ENCODE data around the gene BTLA. TPM values are rescaled to one million over a fixed set of nuclear protein-coding genes. Genes with fewer than 3 reads are reported as not detected.

BTLA gene, protein sequence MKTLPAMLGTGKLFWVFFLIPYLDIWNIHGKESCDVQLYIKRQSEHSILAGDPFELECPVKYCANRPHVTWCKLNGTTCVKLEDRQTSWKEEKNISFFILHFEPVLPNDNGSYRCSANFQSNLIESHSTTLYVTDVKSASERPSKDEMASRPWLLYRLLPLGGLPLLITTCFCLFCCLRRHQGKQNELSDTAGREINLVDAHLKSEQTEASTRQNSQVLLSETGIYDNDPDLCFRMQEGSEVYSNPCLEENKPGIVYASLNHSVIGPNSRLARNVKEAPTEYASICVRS
- 0.23 TPM for total RNA-seq

DNA sequence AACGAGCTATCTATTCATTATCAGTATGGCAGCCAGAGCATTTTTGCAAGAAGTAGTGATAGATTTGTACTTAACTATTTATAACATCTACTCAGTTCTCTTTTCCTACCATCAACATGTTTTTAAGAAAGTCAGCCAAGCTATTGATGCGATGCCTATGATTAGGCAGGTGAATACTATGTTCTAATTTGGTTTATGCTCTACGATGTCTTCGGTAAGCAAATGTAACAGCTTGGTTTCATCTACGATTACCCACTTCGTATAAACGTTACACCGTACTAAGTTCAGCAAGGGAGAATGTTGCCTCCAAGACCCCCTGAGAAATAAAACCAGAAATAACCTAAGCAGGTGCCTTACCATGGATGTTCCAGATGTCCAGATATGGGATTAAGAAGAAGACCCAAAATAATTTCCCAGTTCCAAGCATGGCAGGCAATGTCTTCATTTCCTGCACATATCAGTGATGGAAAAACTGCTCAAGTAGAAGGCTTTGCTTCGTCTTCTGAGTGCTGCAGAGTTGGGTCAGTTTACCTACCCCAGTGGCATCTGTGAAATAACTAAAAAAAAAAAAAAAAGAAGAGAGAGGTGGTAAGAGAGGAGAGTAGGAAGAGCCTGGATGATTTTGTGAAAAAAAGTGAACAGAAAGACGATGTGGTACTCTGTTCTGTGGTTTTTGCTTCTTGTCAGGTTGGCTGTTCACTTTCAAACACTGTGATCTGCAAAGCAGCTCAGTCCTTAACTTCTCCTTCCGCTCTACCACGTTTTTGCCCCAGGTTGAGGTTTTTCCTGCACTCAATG, at the start of gene BTLA:
BTLA (minus strand) TSS at position 559 of the 798 bp plus-strand sequence; CDS start at position 445, 114 bp downstream.

Other genes starting within 250 kb of the BTLA start
- 0.23 TPM for gene SLC9C1, start 205.3 kb downstream of the BTLA start, total RNA-seq
- 79.1 TPM for gene CD200, start 166.3 kb downstream of the BTLA start, total RNA-seq
- gene ATG3, start 62.5 kb upstream of the BTLA start, total RNA-seq, result 46.1 TPM
- gene SLC35A5, start 62.6 kb upstream of the BTLA start, total RNA-seq, result 63.7 TPM
- 10.4 TPM for gene CCDC80, start 141.7 kb upstream of the BTLA start, total RNA-seq